Brain pericyte (primary cell): Measurements from ENCODE around the gene DLG4.
"Not testable (repeated sequence)": the region's sequence is repeated elsewhere in the genome, so short reads cannot be mapped to it uniquely, and the experiment has no call there.

Experiments
- DNase-seq: peaks from one replicate; pipeline ENCODE4 v3.0.0-alpha.2; 2012; ENCODE audit warnings: low read depth, low spot score

Gene DLG4

GRCh38 chr17:7158424-7158823 is 61.2 kb downstream of the DLG4 start:
- not testable (repeated sequence) for DNase-seq

GRCh38 chr17:7156342-7156940 is 63.2 kb downstream of the DLG4 start:
- DNase-seq = no peak

GRCh38 chr17:7147772-7148171 is 71.9 kb downstream of the DLG4 start:
- no peak for DNase-seq

DNA sequence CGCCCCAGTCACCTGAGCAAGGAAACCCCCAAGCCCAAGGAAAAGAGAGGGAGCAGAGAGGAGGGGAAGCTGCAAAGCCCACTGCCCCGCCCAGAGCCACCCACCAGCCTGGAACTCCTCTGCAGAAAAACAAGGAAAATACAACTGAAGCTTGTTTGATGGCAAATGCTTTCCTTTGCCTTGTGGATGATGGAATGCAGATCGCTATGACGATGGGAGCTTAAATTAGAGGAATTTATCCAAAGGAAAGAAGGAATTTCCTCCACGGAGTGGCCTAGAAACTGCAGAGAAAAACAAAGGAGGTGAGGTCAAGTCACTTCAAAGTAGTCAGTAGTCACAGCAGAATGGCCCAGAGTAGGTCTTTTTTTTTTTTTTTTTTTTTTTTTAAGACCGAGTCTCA is 73.5 kb downstream of the DLG4 start:
- DNase-seq = no peak

- no peak for DNase-seq
Observed at GRCh38 chr17:7144213-7144612, 75.4 kb downstream of the DLG4 start.

DNA sequence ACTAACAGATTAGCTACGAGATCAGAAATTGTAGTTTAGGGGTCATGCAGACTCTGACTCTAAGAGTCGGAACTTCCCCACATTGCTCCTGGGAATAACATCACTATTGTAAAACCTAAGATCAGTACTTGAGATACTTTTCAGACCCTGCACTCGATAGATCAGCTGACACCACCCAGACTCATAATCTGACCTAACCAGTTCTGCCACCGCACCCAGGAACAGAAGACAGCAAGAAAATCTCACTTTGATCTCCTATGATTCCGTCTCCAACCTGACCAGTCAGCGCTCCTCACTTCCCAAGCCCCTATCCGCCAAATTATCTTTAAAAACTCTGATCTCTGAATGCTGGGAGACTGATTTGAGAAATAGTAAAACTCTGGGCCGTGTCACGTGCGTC is 77.8 kb downstream of the DLG4 start:
- no peak for DNase-seq

GRCh38 chr17:7139400-7139799 is 80.2 kb downstream of the DLG4 start:
- no peak for DNase-seq

- DNase-seq = no peak
Observed at GRCh38 chr17:7138800-7139381, 80.7 kb downstream of the DLG4 start.

DNA sequence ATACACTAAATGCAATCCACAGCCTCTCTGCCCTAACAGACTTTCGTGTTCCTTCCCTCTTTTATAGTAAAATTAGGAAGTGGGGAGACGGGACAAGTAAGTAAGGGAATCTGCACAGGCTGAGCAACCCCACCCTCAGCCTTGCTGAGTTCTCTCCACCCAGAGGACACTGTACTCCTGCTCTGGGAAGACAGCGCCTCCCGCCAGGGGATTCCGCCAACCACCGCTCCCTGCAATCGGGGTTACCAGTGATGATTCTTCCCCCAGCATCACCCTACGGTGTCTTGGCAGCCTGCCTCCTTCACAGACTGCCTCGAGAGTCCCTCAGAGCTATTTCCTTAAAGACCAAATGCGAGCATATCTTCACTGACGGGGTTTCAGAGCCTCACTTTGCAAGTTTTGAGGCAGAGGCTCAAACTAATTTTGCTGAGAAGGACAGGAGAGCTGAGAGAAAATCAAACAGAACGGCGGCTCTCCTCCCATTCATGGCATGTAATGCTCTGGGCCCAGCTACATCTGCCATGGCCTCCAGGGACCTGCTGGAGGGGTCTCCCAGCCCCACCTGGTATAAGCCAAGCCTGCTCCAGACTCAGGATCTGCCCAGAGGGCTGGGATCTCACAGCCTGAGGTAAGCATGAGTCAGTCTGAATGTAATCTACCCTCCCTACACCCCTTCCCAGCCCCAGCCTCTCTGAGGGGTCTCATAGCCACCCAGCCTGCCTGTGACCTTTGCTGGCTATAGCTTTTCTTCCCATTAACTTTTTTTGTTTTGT is 82.3 kb downstream of the DLG4 start:
- DNase-seq = no peak
